SHP77 treated with DMSO at 0.1 percent for 48 hours (cell line): ENCODE measurements around the gene RASGRP3.

Source experiments
- DNase-seq: peaks from one replicate; lab custom pipeline; 2025; lab: John Stamatoyannopoulos, UW

Gene RASGRP3

DNA sequence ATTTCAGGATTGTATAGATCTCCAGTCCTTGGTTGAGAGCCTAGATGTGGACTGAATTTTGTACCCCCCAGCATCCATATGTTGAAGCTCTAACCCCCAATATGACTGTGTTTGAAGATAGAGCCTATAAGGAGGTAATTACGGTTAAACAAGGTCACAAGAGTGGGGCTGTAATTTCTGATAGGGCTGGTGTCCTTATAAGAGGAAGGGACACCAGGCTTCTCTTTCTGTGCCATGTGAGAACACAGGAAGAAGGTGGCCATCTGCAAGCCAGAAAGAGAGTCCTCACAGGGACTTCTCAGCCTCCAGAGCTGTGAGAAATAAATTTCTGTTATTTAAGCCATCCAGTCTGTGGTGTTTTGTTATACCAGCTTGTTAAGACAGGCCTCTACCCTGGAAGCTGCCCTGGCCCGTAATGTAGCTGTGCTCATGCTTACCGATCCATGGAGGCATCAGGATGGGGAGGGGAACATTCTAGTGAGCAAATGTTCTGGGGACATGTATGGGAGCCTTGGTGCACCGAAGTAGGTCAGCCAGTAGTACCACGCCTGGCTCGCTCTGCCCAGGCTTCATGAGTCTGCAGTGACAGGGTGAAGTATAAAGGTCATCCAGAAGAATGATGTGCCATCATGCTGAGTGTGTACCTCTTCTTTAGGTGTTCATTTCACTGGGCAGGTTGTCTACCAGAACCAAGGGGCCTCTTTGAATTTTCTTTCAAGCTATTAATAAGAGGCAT lies 16.1 kb downstream of the RASGRP3 start:
- DNase-seq, result no peak

DNA sequence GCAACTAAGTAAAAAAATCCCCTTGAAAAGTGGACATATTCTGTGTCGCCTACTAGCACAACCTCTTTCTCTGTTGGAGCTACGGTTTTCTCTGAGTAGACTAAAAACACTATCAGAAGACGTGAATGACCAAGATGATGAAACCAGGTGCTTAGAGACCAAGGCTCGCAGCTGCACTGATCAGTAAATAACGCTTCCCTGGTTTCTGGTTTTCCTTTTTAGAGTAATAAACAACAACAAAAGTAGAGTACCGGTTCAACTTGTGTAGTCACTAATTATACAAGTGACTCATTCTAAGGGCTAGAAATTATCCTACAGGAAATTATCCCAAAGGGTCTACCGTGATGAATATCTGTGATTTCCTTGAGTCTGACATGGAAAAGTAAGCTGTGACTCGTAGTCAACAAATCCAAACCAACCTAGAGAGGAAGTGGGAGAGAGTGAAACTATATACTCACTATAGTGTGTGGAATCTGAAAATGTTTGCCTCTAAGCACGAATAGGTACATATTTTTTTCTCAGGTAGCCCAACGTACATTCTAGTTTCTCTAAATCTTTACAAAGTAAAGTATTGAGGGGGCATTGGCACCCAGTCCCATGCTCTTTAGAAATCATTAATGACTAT lies 17.8 kb downstream of the RASGRP3 start:
- no peak for DNase-seq

DNA sequence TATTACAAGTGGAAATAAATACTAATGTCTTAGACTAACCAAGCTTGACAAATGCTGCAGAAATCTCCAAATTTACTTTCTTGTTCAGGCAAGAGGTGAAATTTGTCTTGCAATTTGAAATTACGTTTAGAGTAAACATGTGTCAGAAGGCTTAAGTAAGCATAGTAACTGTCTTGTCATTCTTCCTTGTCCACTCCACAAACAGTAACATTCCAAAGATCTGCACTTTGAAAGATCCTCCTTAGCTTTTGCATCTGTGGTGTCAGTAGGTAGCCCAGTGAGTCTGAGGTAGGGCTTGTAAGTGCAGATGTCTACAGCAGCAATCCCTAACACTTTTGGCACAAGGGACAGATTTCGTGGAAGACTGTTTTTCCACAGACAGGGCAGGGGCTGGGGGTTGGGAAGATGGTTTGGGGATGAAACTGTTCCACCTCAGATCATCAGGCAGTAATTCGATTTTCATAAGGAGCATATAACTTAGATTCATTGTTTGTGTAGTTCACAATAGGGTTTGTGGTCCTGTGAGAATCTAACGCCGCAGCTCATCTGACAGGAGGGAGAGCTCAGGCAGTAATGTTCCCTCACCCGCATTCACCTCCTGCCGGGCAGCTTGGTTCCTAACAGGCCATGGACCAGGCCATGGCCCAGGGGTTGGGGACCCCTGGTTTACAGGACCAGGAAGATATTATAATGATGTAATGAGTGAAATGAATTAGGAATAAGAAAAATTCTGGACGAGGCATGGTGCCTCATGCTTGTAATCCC lies 18.6 kb downstream of the RASGRP3 start:
- no peak for DNase-seq

DNA sequence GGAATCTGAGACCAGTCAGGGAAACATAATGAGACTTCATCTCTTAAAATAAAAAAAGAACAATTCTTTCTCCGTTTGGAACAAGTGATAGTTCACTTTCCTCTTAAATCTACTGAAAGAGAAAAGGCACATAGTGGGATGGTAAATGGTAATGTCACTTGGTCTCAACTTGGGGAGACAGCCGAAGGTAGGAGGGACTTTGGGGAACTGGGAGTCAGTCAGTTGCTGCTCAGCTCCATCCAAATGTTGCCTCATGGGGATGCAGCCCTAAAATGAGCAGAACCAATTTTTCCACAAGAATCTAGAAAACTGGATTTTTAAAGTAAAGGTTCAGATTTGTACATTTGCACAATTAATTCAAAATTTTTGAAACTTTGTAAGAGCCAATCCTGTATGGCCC lies 19.2 kb downstream of the RASGRP3 start:
- DNase-seq, result no peak

DNA sequence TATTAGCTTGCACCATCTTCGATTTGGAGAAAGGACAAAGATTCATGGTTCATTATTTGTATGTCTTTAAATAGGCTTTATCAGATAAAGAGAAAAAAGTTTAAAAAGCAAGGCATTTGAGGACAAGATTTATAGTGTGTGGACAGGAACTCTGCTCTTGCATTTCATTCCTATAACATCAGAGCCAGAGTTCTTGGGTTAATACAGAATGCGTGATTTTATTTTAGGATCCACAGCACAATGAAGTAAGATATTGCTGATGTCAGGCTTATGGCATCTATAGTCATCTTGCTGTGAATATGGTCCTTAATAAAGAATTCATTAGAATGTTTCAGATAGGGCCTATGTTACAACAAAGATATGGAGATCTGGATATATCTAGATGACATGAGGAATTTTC lies 19.7 kb downstream of the RASGRP3 start:
- no peak for DNase-seq

DNA sequence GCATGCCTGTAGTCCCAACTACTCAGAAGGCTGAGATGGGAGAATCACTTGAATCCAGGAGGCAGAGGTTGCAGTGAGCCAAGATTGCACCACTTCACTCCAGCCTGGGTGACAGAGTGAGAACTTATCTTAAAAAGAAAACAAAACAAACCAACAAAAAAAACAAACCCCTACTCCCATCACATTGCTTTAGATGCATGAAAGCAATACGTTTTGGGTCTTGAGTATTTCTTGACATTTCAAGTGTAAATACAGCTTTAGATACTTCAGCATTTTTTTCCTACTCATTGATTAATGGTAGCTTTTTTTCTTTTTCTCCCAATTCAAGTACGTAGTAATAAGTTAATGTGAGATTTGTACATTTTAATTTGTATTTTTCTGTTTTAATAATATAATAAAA lies 20.3 kb downstream of the RASGRP3 start:
- DNase-seq, result no peak

DNA sequence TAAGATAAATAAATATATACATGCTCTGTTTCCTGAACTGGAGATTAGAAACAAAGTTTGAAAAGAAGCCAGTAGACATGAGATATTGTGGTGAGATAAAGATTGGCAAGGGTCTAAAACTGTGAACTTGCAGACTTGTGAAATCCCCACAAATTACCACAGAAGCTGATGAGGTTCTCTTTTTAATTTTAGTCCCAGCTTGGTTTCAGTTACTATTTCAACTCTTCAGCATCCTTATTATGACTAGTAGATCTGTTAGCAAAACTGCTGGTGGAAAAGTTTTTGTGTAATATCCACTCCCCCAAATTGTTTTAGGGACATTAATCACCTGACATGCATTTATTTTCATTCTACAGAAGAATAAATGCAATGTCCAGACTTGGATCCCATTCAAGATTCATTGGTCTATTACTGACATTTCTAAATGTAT lies 20.8 kb downstream of the RASGRP3 start:
- no peak for DNase-seq

DNA sequence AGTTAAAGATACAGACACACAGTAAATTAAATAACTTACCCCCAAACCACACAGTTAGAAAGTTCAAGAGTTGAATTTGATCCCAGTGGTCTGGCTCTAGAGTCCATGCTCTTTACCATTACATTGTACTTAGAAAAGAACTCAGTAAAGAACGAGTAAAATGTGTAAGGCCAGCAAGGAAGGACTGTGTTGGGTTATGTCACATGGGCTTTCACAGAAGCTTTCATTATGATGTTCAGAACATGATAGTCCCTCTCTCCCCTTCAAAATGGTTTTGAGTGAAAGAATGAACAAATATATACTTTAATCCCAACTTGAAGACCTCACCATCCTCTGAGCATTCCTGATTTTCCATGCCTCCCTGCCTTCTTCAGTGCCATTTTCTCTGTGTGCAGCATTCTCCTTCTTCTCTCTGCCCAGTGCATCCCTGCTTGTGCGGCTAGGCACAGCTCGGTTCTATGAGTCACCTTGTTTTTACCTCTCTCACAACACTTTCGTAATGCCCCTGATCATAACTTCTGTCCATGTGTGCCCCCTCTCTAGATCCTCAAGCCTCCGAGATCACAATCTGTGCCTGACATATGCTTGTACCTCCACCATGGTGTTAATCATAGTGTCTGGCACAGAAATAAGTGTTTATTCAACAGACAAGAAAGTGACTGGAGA lies 22.0 kb downstream of the RASGRP3 start:
- no peak for DNase-seq

DNA sequence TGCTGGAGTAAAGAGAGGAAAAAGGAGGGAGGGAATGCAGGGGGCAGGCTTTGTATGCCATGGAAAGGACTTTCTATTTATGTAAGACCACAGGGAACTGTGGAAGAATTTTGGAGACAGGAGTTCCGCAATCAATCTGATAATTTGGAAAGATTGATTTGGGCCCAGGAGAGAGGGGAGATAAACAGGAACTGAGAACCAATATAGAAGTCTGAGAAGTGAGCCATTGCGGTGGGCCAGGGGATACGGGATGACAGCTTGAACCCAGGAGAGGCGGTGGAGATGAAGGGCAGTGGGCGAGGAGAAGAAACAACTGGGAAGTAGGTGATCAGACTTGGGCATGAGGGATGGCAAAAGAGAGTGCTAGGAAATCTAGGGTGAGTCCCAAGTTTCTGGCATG lies 23.7 kb downstream of the RASGRP3 start:
- no peak for DNase-seq

DNA sequence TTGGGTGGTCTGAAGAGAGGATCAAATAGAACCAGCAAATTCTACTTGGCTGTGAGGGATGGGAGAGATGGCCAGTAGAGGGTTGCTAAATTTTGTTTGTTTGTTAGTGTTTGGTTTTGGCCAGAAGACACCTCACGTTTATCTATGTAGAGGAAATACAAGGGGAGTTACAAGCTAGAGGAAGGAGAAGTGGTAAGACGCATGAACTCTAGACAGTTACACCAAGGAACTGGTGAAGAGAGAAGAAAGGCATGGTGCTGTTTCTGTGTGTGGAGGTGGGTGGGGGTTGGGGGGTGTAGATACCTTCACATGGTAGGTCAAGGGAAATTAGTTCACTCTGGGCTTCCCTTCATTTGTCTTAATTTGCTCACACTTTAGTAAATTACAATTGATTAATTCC lies 25.6 kb downstream of the RASGRP3 start:
- no peak for DNase-seq

DNA sequence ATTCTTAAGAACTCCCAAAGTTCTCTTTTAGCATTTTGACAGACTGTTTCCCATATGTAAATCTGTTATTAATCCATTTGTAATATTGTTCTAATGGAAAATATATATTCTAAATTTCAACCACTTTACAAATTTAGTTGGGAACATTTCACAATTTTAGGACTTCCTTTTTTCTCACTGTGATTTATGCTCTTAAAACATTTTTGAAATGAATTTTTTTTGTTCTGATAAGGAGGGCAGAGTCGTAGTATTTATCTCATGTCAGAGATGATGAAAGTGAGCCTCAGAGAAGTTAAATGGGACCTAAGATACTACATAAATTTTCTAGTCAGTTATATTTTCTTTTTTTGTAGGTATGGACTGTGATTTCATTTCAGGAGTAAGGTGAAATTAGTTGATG lies 26.6 kb downstream of the RASGRP3 start:
- no peak for DNase-seq

DNA sequence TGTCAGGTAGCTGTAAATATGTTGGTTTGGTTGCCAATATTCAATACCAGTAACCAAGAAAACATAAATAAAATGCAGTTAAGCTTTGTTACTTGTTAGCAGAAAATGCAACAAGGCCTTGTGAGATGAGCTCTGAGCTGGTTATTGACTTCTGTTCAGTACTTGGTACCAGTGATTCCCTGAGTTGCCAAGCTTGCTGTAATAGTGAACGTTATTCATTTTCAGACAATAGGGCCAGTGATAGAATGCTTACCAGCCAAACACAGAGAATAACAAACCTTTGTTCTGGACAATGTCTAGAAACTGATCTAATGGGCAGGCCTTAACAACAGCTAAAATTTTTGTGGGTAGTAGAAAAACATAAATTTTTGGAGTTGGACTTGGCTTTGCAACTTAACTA lies 29.5 kb downstream of the RASGRP3 start:
- no peak for DNase-seq

DNA sequence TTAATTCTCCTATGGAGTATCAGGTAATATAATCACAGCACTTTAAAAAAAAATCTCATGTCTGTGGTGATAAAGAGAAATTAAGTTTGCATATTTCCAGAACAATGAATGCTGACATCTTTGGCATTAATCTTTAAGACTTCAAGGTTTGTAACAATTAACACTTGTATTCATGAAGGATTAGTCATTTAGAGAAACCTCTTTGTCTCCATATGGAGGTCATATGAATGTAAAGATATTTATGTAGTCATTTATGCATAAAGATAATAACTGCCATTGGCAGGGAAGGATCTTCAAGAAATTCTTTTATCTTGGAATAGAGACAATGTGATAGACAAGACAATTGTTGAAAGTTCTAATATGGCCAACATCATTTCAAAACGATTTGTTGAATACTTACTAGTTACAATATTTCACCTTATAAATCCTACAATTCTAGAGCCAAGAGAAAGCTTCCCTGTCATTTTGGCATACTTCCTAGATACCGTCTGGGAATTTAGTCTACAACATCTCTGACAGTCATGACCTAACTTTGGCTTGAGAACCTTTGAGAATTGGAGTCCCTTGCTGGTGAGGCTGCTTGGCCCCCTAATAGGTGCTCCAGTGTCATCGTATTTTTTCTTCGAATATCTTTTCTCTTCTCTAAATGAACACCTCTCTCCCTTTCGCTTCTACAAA lies 33.6 kb downstream of the RASGRP3 start:
- no peak for DNase-seq

DNA sequence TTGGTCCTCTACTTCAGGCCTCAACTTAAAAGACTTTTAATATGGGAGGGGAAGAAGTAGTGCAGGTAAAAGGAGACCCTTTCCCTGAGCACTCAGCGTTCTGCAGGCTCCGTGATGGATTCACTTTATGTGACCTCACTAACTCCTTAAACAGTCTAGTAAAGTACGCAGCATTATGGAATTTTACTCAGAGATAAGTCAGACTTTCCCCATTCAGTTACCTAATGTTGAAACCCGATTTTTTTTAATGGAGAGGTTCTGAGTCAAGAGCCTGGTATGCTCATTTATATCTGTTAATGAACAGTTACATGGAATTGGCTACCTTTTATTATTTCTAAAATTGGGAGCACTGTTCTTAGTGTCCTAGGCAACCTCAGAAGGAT lies 34.1 kb downstream of the RASGRP3 start:
- DNase-seq, result no peak

DNA sequence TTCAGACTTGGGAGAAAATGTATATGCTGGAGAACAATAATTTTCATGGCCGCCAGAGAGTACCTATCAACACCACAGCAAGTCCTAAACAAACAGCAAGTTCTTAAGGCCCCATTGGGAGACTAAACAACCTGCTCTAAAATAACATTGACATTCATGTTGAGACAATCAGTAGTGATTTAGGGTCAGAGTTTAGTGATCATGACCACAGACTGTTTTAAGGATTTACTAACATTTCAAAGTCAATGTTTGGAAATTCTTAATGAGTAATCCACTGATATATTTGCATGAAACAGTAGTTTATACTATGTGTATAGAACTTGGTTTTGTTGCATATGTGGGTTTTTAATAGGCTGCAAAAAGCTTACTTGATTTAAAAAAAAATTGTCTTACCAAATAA lies 34.7 kb downstream of the RASGRP3 start:
- no peak for DNase-seq

DNA sequence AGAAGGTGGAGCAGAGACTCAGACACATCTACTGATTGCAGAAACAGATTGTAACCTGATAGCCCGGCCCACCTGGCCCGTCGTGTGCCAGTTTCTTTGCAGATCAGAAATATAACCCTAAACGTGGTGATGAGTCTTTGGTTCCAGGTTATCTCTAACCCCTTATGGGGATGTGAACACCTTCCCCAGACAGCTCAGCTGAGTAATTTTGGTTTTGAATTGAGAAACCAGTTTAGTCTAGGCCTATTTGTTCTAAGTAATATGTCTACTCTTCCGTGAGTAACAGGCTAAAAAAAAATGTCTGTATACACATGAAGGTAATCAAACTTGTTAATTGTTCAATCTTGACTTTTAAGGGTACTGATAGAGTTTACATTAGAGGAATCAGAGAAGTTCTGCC lies 35.7 kb downstream of the RASGRP3 start:
- DNase-seq, result no peak

DNA sequence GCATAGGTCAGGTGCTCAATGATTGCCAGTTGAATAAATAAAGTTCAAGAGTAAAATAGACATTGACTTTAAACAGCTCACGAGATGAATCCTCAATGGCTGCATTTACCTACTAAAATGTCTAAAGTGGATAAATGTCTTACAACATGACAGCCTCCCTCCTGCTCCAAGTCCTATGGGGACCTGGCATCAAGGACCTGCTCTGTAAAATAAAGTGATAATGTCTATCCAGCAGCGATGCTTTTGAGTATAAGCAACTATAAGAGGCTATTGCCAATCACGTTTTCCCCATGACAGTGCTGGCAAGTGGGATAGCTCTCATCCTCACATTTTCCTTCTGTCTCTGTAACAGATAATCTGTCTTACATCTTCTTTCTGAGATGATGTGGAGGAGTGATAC lies 37.0 kb downstream of the RASGRP3 start:
- DNase-seq, result no peak

DNA sequence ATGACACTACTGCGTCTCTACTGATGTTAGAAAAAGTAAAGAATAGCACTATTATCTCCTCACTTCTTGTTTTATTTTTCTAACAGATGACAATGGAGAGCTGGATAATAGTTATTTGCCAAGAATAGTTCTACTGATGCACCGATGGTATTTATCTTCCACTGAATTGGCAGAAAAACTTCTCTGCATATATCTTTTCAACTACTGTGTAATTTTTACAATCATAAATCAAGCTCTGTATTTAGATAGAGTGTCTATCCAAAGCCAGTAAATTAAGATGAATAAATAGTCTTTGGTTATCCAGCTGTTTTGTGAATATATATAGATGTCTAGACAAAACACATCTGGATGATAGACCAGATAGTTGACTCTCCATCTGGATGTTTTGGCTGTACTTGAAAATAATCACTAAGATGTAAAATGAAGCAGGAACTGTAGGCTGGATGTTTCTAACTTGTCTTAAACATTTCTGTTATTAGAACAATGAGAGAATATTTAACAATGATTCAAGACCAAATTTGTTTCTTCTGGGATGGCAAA lies 40.1 kb downstream of the RASGRP3 start:
- DNase-seq, result no peak

DNA sequence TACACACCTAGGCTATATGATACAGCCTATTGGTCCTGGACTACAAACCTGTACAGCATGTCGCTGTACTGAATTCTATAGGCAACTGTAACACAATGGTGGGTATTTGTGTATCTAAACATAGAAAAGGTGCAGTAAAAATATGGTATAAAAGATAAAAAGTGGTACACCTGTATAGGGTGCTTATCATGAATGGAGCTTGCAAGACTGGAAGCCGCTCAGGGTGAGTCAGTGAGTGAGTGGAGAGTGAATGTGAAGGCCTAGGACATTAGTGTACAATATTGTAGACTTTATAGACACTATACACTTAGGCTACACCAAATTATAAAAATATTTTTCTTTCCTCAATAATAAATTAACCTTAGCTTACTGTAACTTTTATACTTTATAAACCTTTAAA lies 41.8 kb downstream of the RASGRP3 start:
- no peak for DNase-seq

DNA sequence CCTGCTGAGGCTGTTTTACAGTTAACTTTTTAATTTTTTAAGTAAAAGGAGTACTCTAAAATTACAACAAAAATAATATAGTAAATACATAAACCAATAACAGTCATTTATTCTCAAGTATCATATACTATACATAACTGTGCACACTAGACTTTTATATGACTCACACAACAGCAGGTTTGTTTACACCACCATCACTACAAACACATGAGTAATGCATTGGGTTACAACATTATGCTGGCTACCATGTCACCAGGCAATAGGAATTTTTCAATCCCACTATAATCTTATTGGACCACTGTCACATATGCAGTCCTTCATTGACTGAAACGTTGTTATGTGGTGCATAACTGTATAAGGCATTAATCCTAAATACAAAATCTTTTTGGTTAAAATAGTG lies 42.5 kb downstream of the RASGRP3 start:
- no peak for DNase-seq

DNA sequence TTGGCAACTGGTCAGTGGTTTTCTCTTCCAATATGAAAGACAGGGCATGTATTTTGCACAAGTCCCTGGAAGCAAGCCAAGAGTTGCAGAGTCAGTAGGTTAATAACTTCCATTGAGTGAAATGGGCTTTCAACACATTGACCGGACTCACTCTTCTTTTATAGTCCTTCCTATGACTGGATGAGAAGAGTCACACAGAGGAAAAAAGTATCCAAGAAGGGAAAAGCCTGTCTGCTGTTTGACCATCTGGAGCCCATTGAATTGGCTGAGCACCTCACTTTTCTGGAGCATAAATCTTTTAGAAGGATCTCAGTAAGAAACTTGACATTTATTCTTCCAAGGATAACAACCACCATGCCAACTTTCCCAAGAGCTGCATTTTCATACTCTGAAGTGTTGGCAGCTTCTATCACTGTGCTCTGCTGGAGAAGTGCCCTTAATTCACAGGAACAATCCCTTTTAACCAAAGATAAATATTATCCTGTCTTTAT lies 45.4 kb downstream of the RASGRP3 start:
- DNase-seq, result no peak

DNA sequence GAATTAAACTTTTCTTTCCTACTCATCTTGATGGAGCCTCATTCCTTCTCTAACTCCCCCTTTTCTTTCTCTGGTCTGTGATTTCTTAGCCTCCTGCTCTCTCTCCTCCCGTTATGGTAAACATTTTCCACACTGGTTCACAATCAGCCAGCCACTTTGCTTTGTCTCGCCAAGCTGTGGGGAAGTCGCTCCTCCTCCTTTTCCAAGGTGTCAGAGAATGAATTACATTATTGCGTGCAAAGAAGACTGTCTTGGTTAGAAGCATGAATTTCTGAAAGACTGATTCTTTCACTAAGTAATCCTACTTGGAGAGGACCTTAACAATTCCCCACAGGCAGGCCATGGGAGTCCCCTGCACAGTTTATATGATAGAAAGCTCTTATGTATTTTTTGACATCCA lies 46.1 kb downstream of the RASGRP3 start:
- no peak for DNase-seq
